CD4-positive, alpha-beta T cell treated with Interleukin-12 subunit alpha and Interleukin-12 subunit beta, for 1 hour (primary cell): Measurements from ENCODE around the gene PANK3.
"Not testable (repeated sequence)": the region's sequence is repeated elsewhere in the genome, so short reads cannot be mapped to it uniquely, and the experiment has no call there.

ENCODE experiments used
- DNase-seq: peaks from one replicate; pipeline ENCODE4 v3.0.0-alpha.2; 2020

The PANK3 gene

DNA sequence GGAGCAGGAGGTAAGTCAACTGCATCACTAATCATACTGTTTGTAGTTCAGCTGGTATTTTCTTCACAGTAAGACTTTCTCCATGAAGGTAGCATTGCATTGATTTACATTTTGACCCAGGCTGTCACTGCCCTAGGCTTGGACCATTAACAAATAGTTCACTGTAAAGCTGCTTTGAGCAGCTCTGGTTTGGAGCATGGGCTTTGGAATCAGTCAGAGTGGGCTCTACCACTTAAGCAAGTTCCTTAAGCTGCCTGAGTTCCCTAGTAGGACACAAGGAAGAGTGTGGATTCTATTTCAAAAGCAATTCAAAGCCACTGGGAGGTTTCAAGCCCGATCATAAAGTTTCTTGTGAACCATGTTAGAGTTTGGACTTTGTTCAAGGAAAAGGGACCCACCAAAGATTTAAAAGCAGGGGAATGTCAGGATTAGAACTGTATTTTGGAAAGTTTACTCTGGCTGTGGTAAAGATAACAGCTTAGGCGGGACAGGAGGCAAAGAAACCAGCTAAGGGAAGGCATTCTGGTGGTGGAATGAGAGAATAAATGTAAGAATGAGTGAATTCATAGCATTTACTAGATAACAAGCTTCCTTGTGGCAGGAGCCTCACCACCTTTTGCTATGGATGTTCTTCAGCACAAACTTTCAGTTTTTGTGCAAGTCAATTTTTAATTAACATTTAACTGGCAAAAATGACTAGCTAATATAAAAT, 12.3 kb upstream of the PANK3 start:
- DNase-seq = no peak

DNA sequence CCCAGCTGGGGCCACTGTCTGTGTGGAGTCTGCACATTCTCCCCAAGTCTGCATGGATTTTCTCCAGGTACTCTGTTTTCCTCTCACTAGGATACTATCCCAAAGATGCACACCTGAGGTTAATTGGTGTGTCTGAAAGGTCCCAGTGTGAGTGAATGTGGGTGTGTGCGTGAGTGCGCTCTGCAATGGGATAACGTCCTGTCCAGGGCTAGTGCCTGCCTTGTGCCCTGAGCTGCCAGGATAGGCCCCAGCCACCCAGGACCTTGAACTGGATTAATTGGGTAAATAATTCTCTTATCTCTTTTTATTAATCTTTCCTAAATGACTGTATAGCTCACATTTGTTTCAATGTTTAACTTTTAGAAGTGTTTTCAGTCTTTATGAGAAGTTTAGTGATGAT, 11.5 kb upstream of the PANK3 start:
- no peak for DNase-seq

DNA sequence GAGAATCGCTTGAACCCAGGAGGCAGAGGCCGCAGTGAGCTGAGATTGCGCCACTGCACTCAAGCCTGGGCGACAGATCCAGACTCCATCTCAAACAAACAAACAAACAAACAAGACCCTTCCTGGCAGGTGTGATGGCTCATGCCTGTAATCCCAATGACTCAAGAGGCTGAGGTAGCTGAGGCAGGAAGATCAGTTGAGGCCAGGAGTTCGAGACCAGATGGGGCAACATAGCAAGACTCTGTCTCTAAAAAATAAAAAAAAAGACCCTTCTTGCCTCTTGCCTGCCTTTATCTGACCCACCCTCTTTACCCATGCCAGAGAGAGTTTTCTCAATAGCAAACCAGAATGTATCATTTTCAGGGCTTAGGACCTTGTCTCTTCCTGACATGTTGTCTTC, 8.8 kb upstream of the PANK3 start:
- no peak for DNase-seq

DNA sequence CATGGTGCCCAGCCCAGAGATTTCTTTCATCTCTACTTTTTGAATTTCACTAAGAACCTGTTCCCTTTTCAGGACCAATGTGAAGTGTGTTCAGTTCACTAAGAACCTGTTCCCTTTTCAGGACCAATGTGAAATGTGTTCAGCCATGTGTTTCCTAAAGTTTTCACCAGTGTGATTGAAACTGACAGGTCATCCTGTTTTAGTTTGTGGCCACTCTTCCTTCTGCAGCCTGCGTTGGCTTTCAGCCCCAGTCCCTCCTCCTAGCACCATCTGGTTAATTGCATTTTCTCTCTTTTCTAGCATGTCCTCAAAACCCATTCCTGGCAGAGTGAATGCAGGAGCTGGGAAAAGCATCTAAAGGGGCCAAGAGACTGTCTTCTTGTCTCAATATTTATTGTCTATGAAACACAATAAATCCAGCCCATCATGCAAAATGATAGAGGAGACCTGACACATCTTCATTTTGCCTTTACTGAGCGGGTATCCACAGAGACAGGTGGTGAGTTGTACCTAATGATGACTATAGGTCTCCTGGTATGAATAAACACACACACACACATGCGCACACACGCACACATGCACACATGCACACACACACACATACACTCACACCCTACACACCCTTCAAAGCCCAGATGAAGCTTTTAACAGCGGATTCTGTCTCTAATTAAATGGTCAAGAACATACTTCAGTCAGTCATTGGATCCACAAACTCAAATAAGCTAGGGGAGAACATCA, 6.1 kb upstream of the PANK3 start:
- DNase-seq = no peak

DNA sequence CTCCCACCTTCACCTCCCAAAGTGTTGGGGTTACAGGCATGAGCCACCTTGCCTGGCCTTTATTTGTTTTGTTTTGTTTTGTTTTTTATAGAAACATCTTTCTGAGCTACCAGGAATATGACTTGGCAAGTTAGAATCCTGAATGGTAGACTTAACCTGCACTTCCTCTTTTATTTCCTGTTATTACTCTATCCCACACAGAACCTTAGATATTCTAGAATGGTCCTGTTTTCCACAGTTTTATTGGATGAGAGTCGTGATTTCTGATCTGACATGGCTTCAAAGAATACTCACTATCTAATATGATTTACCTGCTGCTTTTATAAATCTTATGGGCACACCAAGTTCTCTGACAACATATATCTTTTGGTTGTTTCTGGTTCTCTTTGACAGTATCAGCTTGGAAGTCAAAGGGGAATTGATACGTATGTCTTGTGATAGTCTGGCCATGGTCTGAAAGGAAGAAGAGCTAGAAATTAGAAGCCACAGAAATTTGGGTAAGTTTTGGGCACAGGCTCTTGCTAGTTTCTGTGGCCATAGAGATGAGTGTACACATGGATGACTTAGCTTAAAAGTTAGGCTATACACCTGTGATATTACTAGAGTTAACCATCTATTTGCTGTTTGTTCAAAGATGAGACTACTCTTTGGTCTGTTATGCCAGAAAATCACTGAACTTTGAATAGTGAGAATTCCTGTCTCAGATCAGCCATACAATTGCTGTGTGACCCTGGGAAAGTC, 4.7 kb upstream of the PANK3 start:
- no peak for DNase-seq

GRCh38 chr5:168580814-168581469, 1.8 kb upstream of the PANK3 start:
- not testable (repeated sequence) for DNase-seq

- no peak for DNase-seq
Observed at GRCh38 chr5:168580227-168580508, 1.0 kb upstream of the PANK3 start.

- DNase-seq = peak; percentile 98
Observed at GRCh38 chr5:168579488-168580226, 489 bp upstream of the PANK3 start.

DNA sequence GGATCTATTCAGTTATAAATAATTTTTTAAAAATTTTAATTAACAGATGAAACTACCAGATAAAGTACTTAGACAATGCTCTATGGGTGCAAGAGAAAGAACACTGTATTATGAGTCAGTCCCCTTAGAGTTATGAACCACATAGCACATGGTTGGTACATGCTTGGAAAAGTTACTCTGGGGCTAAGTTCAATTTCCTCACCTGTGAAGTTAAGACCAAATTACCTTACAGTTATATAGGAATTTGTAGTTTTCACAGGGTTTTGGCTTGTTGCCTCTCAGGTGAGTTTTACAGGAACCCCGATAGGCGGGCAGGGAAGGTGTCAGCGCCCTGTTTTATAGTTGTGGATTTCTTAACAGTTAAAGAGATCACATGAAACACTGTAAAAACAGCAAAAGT, 1.2 kb downstream of the PANK3 start:
- no peak for DNase-seq

GRCh38 chr5:168575391-168576372, 3.5 kb downstream of the PANK3 start:
- no peak for DNase-seq

DNA sequence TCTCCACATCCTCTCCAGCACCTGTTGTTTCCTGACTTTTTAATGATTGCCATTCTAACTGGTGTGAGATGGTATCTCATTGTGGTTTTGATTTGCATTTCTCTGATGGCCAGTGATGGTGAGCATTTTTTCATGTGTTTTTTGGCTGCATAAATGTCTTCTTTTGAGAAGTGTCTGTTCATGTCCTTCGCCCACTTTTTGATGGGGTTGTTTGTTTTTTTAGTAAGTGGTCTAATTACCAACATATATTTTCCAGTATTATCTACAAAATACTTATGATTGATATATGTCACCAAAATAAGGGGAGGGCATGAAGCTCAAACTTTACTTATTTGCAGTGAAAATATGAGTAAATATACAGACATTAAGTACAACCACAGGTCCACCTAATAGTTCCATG, 5.0 kb downstream of the PANK3 start:
- not testable (repeated sequence) for DNase-seq

DNA sequence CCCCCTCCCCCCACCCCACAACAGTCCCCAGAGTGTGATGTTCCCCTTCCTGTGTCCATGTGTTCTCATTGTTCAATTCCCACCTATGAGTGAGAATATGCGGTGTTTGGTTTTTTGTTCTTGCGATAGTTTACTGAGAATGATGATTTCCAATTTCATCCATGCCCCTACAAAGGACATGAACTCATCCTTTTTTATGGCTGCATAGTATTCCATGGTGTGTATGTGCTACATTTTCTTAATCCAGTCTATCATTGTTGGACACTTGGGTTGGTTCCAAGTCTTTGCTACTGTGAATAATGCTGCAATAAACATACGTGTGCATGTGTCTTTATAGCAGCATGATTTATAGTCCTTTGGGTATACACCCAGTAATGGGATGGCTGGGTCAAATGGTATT, 5.5 kb downstream of the PANK3 start:
- DNase-seq = not testable (repeated sequence)

DNA sequence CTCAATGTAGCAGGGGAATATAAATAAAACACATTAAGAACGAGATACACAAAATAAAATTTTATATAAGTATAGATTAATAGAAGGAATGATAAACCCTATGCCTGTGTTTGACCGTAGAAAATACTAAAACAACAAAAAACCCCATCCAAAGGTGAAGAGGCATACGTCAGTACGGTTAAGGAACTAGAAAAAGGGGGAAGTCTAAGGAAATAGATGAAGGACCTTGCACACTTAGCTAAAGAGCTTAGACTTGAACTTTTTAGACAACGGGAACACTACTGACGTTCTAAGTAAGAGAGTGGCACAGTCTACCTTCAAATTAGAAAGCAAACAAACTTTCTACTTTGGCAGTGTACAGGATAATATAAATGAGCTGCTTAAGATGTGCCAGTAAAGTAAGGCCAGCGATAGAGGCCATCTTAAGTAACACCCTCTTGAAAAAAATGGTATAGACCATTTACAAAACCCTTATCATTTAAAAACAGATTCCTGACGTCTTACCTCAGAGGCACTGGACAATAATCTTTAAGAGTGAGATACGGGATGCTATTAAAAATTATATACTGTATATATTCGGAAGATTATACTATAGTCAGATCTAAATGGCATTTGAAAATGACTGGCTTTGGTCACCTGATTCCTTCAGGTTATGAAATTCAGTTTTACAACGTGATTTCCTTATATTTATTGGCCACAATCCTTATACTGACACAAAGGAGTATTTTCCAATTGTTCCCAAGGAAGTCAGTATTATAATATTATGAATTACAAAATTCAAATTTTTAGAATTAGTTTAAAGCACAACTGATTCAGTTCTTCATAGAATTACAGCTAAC, 8.5 kb downstream of the PANK3 start:
- DNase-seq = no peak

DNA sequence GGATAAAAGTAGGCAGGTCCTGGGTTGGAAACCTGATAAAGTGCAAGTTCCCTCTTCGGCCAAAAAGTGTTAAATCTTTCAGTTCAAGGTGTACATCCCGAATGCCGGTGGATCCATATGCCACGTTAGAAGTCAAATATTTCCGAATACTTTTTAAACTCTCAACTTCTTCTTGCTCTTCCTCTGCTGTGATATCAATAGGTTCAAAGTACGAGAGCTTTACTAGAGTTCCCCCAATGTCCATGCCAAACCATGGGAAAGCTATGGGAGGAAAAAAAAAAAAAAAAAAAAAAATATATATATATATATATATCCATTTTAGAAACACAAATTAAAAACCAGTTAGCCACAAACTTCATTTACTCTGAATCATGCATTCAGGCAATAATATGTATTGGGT, 10.4 kb downstream of the PANK3 start:
- DNase-seq = no peak

DNA sequence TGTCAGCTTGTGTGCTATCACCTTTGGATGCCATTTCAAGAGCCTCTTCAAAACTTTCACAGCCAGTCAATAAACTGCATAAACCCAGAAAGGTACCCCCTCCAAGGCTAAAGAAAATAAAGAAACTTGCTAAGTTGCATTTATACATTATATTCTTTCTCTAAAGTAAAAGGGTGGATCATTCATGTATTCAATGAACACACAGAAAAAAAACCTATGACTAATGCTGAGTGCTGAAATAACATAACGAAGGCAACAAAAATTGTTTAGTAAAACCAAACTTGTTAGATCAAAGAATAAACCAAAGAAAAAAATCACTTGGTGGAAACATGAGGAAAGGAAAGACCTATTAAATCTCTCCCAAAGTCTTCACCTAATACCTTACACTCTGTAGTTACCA, 15.2 kb downstream of the PANK3 start:
- DNase-seq = no peak

- DNase-seq = no peak
Observed at GRCh38 chr5:168562279-168562678, 16.9 kb downstream of the PANK3 start.

DNA sequence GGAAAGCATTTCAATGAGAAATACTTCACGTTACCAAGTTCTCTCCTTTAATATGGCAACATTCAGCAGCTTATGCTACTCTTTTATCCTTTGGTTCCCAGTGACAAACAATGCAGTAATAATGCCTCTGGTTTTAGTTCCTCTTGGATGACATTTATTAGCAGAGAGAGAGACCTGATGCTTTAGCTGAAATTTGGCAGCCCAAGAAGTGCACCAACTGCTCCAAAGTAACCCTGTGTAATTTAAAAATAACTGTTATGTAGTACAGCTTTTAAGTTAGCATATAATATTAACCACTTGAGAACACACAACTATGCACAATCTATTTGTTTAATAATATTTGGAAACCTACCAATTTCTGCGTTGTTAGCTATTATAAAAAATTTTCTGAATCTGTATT, 21.8 kb downstream of the PANK3 start:
- DNase-seq = no peak

DNA sequence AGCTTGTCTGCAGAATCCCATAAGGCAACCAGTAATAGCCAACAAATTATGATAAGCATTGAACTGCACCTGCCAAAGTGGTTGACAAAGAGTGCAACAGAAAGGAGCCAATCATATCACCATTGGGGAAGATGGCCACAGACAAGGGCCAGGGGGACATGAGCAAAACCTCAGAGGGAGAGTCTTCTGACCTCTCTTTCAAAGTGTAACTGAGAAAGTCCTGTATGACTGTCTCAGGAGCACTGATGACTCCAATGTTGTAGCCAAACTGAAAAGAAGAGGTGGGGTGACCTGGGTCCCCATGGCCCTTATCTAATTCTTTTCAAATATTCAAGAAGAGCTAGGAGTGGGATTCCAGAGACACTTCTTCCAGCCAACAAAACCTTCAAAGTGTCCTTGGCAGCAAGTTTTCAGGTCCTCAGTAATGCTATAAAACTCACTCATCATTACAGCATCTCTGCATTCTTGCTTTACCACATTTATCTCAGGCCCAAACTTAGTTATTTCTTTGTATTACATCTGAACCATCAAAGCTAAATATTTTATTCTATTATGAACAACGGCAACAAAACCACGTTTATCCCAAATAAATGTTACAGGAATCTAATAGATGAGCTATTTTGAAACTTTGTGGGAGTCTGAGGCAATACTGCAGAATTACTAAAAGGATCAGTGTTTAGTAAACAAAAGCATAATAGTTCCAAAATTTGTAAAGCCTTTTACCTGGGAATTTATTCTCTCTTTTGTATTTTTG, 25.6 kb downstream of the PANK3 start:
- no peak for DNase-seq

DNA sequence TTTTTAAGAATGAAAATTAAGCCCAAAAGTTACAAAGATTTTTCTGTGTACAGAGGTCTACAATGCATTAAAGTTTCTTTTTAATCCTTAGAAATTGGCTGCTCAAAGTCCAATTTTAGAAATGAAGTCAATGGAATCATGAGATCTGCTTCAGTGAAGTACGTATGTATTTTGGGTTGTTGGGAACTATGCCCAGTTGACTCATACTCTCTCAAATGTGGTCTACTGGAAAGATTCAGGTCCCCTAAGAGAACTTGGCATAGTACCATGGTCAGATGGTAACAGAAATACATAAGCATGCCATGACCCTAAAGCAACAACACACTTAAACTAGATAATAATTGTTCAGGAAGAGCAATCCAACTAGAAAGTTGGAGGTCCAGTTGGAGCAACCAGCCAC, 27.0 kb downstream of the PANK3 start:
- DNase-seq = no peak

DNA sequence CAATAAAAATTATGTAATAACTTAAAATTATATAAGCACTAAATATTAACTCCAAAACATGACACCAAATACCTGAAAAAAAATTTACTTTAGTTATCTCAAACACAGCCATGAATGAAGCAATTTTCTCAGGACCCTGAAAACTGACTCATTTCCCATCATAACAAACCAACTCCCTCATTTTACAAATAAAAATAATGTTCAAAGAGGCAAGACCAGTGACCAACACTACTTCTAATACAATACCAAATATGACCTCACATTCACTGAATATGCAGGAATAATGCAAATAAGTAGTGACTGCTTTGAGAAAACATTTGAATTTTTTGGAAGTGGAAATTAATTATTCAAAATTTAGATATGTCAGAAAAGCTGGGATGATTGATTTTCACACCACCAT, 28.5 kb downstream of the PANK3 start:
- DNase-seq = no peak
